Measurements from ENCODE around the gene PDIA6. TPM values are rescaled to one million over a fixed set of nuclear protein-coding genes. Genes with fewer than 3 reads are reported as not detected.

Gene PDIA6
- total RNA-seq, 2 experiments from 2014 or later, result 123 to 157 TPM

DNA sequence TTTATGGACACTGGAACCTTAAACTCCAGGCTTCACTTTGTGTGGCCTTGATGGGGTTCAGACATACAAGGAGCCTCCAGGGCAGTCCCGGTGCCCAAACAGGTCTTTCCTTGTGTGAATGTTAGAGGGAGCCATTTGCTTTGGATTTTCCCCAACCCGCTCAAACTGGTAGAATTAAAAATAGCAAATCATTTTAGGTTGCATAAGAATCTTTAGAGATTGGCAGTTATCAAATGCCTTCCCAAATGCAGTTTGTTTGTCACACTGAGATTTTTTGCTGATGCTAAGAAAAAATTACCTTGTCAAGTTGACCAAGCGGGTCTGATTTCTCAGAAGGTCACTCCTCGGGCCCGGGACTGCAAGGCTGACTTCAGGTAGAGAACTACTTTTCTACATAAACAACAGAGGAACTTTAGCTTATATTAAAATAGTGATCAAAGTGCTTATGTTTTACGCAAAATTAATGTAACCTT lies 54.7 kb downstream of the PDIA6 start:
- intact Hi-C loops (cut with DNase I, micrococcal nuclease), result no loop called here
- no peak for ATAC-seq
- Mint-ChIP-seq H3K27ac (no peak overlapping the region), H3K4me1 (no peaks in the 10 kb centered on the region), H3K36me3 (ENCODE audit: low read depth) (no peaks in the 10 kb centered on the region), H3K27me3 (no peaks in the 10 kb centered on the region), H3K9me3 (ENCODE audit: low read depth) (no peaks in the 10 kb centered on the region), H3K4me3 (no peak overlapping the region)
- ChIA-PET CTCF (interaction anchor here (0.8 kb wide), 1 partner anchor 36 kb away, joined by 3 read pairs; no protein-coding TSS in a partner anchor), POLR2A (no interaction called here)
- DNase-seq, result no peak

DNA sequence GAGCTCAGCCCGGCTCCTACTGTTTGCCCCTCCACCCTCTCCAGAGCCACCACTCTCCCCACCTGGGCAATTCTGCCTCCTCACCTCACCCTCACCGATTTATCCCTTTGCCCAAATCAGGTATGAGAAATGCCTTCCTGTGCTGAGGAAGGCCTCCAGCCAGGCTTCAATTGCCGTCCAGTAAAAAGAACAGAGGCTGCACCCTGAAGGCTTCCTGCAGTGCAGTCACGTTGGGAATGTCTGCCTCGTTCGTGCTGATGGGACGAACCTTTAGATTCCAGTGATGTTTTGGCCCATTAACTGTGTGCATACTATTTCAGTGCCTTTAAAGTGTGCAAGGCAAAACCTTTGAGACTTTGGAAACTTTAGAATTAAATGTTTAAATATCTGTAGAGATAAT lies 57.0 kb downstream of the PDIA6 start:
- POLR2A ChIA-PET, result no interaction called here
- Mint-ChIP-seq H3K9me3 (ENCODE audit: low read depth) (no peaks in the 10 kb centered on the region), H3K27me3 (peaks cover 2% of the 10 kb centered on the region), H3K4me3 (no peak overlapping the region), H3K27ac (no peak overlapping the region), H3K36me3 (ENCODE audit: low read depth) (no peaks in the 10 kb centered on the region), H3K4me1 (no peaks in the 10 kb centered on the region)
- no peak for ATAC-seq
- intact Hi-C loops (cut with DNase I, micrococcal nuclease), result no loop called here
- no peak for DNase-seq
- CTCF ChIA-PET, result no interaction called here

DNA sequence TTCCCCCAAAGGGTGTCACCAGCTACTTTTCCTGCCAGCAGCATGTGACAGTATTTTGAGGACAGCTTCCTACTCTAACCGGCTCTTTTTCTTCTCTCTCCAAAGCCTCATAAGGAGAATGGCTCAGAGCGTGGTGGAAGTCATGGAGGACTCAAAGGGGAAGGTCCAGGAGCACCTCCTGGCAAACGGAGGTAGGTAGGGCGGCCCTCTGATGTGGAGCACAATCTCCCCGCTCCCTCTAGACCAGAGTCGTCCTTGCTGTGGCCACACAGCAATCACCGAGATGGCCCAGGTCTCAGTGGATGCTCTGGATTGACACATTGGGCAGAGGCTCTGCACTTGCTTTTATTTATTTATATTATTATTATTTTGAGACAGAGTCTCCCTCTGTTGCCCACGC lies 58.7 kb downstream of the PDIA6 start:
- H3K4me3 Mint-ChIP-seq, result no peak overlapping the region
- H3K4me1 Mint-ChIP-seq, result no peaks in the 10 kb centered on the region
- no peak for ATAC-seq
- ChIA-PET CTCF (no interaction called here), POLR2A (no interaction called here)
- no peaks in the 10 kb centered on the region for H3K9me3 Mint-ChIP-seq (ENCODE audit: low read depth)
- peaks cover 2% of the 10 kb centered on the region for H3K27me3 Mint-ChIP-seq
- no peaks in the 10 kb centered on the region for H3K36me3 Mint-ChIP-seq (ENCODE audit: low read depth)
- intact Hi-C loops (cut with DNase I, micrococcal nuclease), result no loop called here
- H3K27ac Mint-ChIP-seq, result no peak overlapping the region
- DNase-seq, result no peak

DNA sequence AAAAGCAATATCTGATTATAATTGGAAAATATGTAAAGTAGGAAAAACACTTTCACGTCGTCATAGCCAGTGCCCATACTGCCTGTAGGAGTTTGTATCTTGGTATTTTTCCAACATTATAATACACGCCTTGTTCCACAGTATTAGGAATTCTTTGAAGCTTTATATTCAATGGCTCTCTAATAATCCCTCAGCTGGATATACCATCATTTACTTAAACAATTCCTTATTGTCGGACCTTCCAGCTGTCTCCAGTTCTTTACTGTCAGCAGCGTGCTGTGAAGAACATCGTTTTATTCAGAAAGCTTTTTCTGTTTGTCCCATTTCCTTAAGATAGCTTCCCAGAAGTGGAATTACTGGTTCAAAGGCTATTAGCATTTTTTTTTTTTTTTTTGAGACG lies 59.4 kb downstream of the PDIA6 start:
- Mint-ChIP-seq H3K27me3 (peaks cover 2% of the 10 kb centered on the region), H3K27ac (no peak overlapping the region), H3K9me3 (ENCODE audit: low read depth) (no peaks in the 10 kb centered on the region), H3K4me3 (no peak overlapping the region), H3K4me1 (no peaks in the 10 kb centered on the region), H3K36me3 (ENCODE audit: low read depth) (no peaks in the 10 kb centered on the region)
- DNase-seq (no peak), ATAC-seq (no peak)
- CTCF ChIA-PET, result interaction anchor here (1.0 kb wide), 1 partner anchor 9 kb away, joined by 3 read pairs; no protein-coding TSS in a partner anchor
- intact Hi-C loops (cut with DNase I, micrococcal nuclease), result no loop called here
- POLR2A ChIA-PET, result interaction anchor here (0.6 kb wide), 1 partner anchor 589 kb away, joined by 3 read pairs; no protein-coding TSS in a partner anchor

DNA sequence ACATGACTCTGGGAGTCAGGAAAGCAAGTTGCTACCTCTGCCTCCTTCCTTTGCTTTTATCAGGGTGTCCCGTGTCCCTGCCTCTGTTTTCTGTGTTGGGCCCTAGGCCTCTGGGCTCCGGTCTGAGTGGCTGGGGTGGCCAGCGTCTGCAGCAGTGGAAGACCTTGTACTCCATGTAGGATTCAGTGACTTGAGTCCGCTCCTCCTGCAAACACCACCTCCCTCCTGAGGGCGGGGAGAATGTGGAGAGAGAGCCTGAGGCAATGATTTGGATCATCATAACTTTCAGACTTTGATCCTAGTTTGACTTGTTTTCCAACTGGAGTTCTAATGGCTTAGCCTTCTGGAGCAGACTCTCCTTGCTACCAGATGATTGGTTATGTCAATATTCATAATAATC lies 60.3 kb downstream of the PDIA6 start:
- intact Hi-C loops (cut with DNase I, micrococcal nuclease), result no loop called here
- no peak for ATAC-seq
- no peak overlapping the region for H3K4me3 Mint-ChIP-seq
- H3K9me3 Mint-ChIP-seq (ENCODE audit: low read depth), result no peaks in the 10 kb centered on the region
- peaks cover 2% of the 10 kb centered on the region for H3K27me3 Mint-ChIP-seq
- no peaks in the 10 kb centered on the region for H3K4me1 Mint-ChIP-seq
- DNase-seq, result no peak
- POLR2A ChIA-PET, result no interaction called here
- CTCF ChIA-PET, result interaction anchor here (1.0 kb wide), 1 partner anchor 8 kb away, joined by 3 read pairs; no protein-coding TSS in a partner anchor
- H3K27ac Mint-ChIP-seq, result no peak overlapping the region
- no peaks in the 10 kb centered on the region for H3K36me3 Mint-ChIP-seq (ENCODE audit: low read depth)

DNA sequence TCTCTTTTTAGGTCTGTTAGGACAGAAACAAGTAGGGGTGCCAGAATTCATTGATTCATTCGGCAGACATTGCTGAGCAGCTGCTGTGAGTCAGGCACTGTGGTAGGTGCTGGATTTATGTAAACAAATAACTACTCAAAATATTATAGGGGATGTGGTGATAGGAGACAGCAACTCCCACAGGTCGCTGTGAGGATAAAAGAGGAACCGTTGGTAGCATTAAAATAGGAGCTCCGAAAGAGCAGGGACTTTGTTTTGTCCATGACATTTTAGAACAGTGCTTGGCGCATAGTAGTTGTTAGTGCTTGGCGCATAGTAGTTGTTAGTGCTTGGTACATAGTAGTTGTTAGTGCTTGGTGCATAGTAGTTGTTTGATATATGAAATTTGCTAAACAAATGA lies 62.0 kb downstream of the PDIA6 start:
- POLR2A ChIA-PET, result no interaction called here
- Mint-ChIP-seq H3K4me3 (no peak overlapping the region), H3K36me3 (ENCODE audit: low read depth) (no peaks in the 10 kb centered on the region), H3K27me3 (peaks cover 2% of the 10 kb centered on the region), H3K9me3 (ENCODE audit: low read depth) (no peaks in the 10 kb centered on the region), H3K27ac (no peak overlapping the region), H3K4me1 (peaks cover 3% of the 10 kb centered on the region)
- DNase-seq (no peak), ATAC-seq (no peak)
- CTCF ChIA-PET, result no interaction called here
- intact Hi-C loops (cut with DNase I, micrococcal nuclease), result no loop called here

DNA sequence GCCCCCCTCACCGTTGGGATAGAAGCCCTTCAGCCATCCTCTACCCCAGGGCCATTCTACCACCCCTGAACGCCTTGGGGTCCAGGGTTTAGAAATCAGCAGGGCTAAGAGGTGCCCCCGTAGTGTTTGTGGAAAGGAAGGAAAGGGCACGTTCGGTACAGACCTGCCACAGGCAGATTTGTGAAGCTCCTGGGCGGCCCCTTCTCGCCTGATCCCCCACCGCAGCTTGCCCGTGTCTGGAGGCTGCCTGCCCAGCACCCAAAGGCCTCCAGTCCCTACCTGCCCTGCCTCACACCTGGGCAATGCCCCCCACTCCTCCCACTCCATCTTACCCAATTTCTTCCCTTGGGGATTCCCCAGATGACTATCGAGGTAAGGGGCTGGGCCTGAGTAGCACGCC lies 69.9 kb downstream of the PDIA6 start:
- Mint-ChIP-seq H3K4me1 (peaks cover 8% of the 10 kb centered on the region), H3K9me3 (ENCODE audit: low read depth) (no peaks in the 10 kb centered on the region), H3K36me3 (ENCODE audit: low read depth) (no peaks in the 10 kb centered on the region), H3K4me3 (no peak overlapping the region), H3K27me3 (no peaks in the 10 kb centered on the region), H3K27ac (no peak overlapping the region)
- DNase-seq (no peak), ATAC-seq (no peak)
- intact Hi-C loops (cut with DNase I, micrococcal nuclease), result no loop called here
- POLR2A ChIA-PET, result interaction anchor here (0.5 kb wide), 1 partner anchor 69 kb away, joined by 3 read pairs; no protein-coding TSS in a partner anchor
- CTCF ChIA-PET, result no interaction called here

DNA sequence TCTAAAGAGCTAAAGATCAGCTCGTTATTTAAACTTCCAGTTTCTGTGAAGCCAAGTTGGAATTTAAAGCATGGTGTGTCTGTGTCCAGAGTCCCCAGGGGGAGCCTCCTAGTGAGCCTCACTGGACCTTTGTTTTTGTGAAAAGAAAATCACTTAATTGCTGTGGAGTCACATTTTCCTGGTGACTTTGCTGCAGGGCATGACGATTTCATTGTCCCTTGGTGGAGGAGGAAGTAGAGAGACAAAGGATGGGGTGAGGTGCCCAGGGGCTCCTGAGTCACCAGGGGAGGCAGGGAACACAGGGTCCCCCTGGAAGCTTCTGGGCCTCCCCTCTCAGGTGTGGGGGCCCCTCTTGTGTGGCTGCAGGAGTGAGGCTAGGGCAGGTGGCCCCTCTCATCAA lies 71.4 kb downstream of the PDIA6 start:
- DNase-seq (no peak), ATAC-seq (no peak)
- Mint-ChIP-seq H3K36me3 (ENCODE audit: low read depth) (no peaks in the 10 kb centered on the region), H3K27me3 (no peaks in the 10 kb centered on the region), H3K4me1 (peaks cover 8% of the 10 kb centered on the region), H3K27ac (no peak overlapping the region), H3K9me3 (ENCODE audit: low read depth) (no peaks in the 10 kb centered on the region), H3K4me3 (no peak overlapping the region)
- POLR2A ChIA-PET, result no interaction called here
- intact Hi-C loops (cut with DNase I, micrococcal nuclease), result no loop called here
- CTCF ChIA-PET, result interaction anchor here (1.1 kb wide), 1 partner anchor 25 kb away, joined by 3 read pairs; no protein-coding TSS in a partner anchor

DNA sequence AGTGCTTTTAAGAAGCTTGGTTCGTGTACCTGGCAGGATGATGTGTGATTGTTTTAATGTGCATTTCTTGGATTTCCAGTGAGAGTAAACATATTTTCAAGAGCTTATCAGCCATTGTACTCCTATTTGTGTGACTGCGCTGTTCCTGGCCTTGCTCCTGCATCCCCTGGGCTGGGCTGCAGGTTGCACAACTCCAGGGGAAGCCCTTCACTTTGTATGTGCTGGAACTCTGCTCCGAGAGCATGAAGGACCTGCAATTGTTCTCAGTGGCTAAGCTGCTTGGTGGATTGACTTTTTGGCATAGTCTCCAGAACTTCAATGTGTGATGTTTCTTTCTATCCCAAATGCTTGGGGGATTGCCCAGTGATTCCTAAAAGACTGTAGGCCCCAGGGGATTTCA lies 72.4 kb downstream of the PDIA6 start:
- CTCF ChIA-PET, result interaction anchor here (0.6 kb wide), 1 partner anchor 361 kb away, joined by 3 read pairs; no protein-coding TSS in a partner anchor
- POLR2A ChIA-PET, result interaction anchor here (0.7 kb wide), 1 partner anchor 72 kb away, joined by 3 read pairs; no protein-coding TSS in a partner anchor
- no peak overlapping the region for H3K4me3 Mint-ChIP-seq
- H3K36me3 Mint-ChIP-seq (ENCODE audit: low read depth), result no peaks in the 10 kb centered on the region
- H3K27ac Mint-ChIP-seq, result no peak overlapping the region
- DNase-seq, result no peak
- no peaks in the 10 kb centered on the region for H3K27me3 Mint-ChIP-seq
- intact Hi-C loops (cut with DNase I, micrococcal nuclease), result no loop called here
- ATAC-seq, result no peak
- peaks cover under 1% of the 10 kb centered on the region for H3K4me1 Mint-ChIP-seq
- H3K9me3 Mint-ChIP-seq (ENCODE audit: low read depth), result no peaks in the 10 kb centered on the region

DNA sequence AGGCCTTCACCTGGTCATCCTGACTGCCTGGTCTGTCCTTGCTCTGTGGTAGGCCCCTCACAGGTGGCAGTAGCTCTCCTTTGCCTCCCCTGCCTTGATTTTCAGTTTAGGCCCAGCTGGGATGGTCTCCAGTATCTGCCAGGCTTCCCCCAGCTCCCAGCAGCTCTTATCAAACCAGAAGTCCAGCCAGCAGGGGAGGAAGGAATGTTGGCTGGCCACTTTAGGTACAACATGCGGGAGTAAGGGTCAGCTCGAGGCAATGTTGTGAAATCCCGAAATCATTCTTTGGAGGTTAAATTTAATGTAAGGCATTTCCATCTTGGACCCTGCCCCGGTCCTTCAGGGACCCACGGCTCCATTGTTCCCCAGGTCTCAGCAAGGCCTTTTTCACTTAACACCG lies 74.4 kb downstream of the PDIA6 start:
- intact Hi-C loops (cut with DNase I, micrococcal nuclease), result no loop called here
- no peak for ATAC-seq
- H3K9me3 Mint-ChIP-seq (ENCODE audit: low read depth), result no peaks in the 10 kb centered on the region

DNA sequence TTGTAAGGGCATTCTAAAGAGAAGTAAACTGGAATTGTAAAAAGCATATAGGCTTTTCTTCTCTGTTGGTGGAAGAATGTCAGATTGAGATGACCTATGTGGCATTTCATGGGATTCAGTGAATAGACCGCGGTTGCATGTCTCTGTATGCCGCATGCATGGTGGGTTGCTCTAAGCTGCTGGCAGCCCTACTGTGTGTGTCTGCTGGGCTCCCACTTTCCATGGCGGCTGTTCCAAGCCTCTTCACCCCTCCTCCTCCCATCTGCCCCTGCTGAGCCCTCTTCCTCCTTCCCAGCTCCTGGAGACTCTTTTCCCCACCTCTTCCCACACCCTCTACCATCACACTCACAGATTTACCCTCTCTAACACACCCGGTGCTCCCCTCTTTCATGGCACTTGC lies 78.6 kb downstream of the PDIA6 start:
- Mint-ChIP-seq H3K27me3 (peaks cover 2% of the 10 kb centered on the region), H3K9me3 (ENCODE audit: low read depth) (no peaks in the 10 kb centered on the region), H3K27ac (no peak overlapping the region), H3K4me3 (no peak overlapping the region), H3K36me3 (ENCODE audit: low read depth) (no peaks in the 10 kb centered on the region), H3K4me1 (no peaks in the 10 kb centered on the region)
- POLR2A ChIA-PET, result no interaction called here
- DNase-seq (no peak), ATAC-seq (no peak)
- CTCF ChIA-PET, result interaction anchor here (0.6 kb wide), 2 partner anchors 259 to 294 kb away, joined by 3 read pairs; no protein-coding TSS in a partner anchor
- intact Hi-C loops (cut with DNase I, micrococcal nuclease), result no loop called here

More for the DNA sequence above, 74.4 kb downstream of the PDIA6 start:
- ChIA-PET POLR2A (no interaction called here), CTCF (interaction anchor here (0.8 kb wide), 1 partner anchor 490 kb away, joined by 3 read pairs; no protein-coding TSS in a partner anchor)
- DNase-seq, result no peak
- H3K36me3 Mint-ChIP-seq (ENCODE audit: low read depth), result no peaks in the 10 kb centered on the region
- peaks cover 2% of the 10 kb centered on the region for H3K27me3 Mint-ChIP-seq
- H3K4me1 Mint-ChIP-seq, result no peaks in the 10 kb centered on the region
- H3K4me3 Mint-ChIP-seq, result no peak overlapping the region
- H3K27ac Mint-ChIP-seq, result no peak overlapping the region

DNA sequence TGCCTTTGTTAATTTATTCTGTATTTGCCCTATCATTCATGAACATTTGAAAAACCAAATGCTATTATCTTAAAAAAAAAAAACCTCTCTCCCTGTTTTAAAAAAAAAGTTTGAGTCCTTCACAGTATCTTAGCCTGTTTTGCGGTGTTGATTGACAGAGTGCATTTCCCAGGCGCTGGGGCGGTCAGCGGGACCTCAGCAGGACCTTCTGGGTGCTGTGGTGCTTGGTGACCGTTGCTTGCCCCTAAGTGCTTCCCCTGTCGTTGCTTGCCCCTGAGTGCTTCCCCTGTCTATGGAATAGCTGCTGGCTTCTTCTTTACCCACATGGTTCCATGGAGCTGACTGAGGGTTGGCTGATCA lies 79.0 kb downstream of the PDIA6 start:
- Mint-ChIP-seq H3K4me3 (no peak overlapping the region), H3K27ac (no peak overlapping the region), H3K36me3 (ENCODE audit: low read depth) (no peaks in the 10 kb centered on the region), H3K9me3 (ENCODE audit: low read depth) (no peaks in the 10 kb centered on the region), H3K4me1 (no peaks in the 10 kb centered on the region), H3K27me3 (peaks cover 2% of the 10 kb centered on the region)
- DNase-seq (no peak), ATAC-seq (no peak)
- intact Hi-C loops (cut with DNase I, micrococcal nuclease), result no loop called here
- ChIA-PET CTCF (no interaction called here), POLR2A (no interaction called here)

Measured in activated CD4-positive, alpha-beta T cell treated with anti-CD3 and anti-CD28 coated beads for 36 hours (primary cell).